Keratinocyte (primary cell): ENCODE data around the gene HEATR3. TPM values are rescaled to one million over a fixed set of nuclear protein-coding genes. Genes with fewer than 3 reads are reported as not detected.

ENCODE experiments used
- DNase-seq: peaks from one replicate; pipeline ENCODE4 v3.0.0-alpha.2; 2011; ENCODE audit warnings: low read depth, missing footprints, low spot score
- FAIRE-seq: peaks from 2 replicates; lab custom pipeline; 2011; peaks lifted over from hg19 to GRCh38; lab: Jason Lieb, UNC
- H2AFZ ChIP-seq: 2 replicates; pipeline ENCODE4 v1.6.0; 2012; ENCODE audit warnings: low read length, control low read depth, inconsistent platforms; ENCODE audit not compliant: control insufficient read depth
- H3K27ac ChIP-seq: 2 replicates; pipeline ENCODE4 v1.5.1; 2011; ENCODE audit warnings: low read length; ENCODE audit not compliant: control insufficient read depth, insufficient read depth
- H3K27me3 ChIP-seq: 3 replicates; pipeline ENCODE4 v1.6.0; 2011; ENCODE audit warnings: low read length; ENCODE audit not compliant: control insufficient read depth, insufficient read depth; ENCODE audit errors: extremely low read depth
- H3K36me3 ChIP-seq, 2 experiments: 2 replicates in 1 of 2; 3 replicates in 1 of 2; pipeline ENCODE4 v1.5.1; 2011; ENCODE audit warnings: low read length in 2 of 2, mild to moderate bottlenecking in 1 of 2; ENCODE audit not compliant: control insufficient read depth in 2 of 2, insufficient read depth in 2 of 2; ENCODE audit errors: extremely low read depth in 1 of 2
- H3K4me1 ChIP-seq: 3 replicates; pipeline ENCODE4 v1.5.1; 2011; ENCODE audit warnings: low read length; ENCODE audit not compliant: control insufficient read depth, insufficient read depth; ENCODE audit errors: extremely low read depth
- H3K4me2 ChIP-seq: 3 replicates; pipeline ENCODE4 v1.6.0; 2011; ENCODE audit warnings: low read depth, low read length; ENCODE audit not compliant: control insufficient read depth, insufficient read depth; ENCODE audit errors: extremely low read depth
- H3K4me3 ChIP-seq, 3 experiments: fragments of 200-600 bp in 1 of 3; sonication (generic) in 1 of 3; 2 replicates in 2 of 3; 3 replicates in 1 of 3; pipeline ENCODE4 v1.5.1; 2011 to 2016; ENCODE audit warnings: low read length in 3 of 3, mild to moderate bottlenecking in 3 of 3, control low read depth in 2 of 3, inconsistent platforms in 1 of 3, low read depth in 1 of 3, mixed read lengths in 1 of 3, mixed run types in 1 of 3, moderate library complexity in 1 of 3; ENCODE audit not compliant: control insufficient read depth in 2 of 3, insufficient read depth in 2 of 3; ENCODE audit errors: extremely low read depth in 1 of 3
- H3K79me2 ChIP-seq: 2 replicates; pipeline ENCODE4 v1.6.0; 2012; ENCODE audit warnings: low read length; ENCODE audit not compliant: control insufficient read depth, insufficient read depth
- H3K9ac ChIP-seq: 3 replicates; pipeline ENCODE4 v1.6.0; 2011; ENCODE audit warnings: low read length; ENCODE audit not compliant: control insufficient read depth, insufficient read depth; ENCODE audit errors: extremely low read depth
- H3K9me1 ChIP-seq: 3 replicates; pipeline ENCODE4 v1.6.0; 2011; ENCODE audit warnings: low read length; ENCODE audit not compliant: control insufficient read depth, insufficient read depth; ENCODE audit errors: extremely low read depth
- H3K9me3 ChIP-seq: 2 replicates; pipeline ENCODE4 v1.5.1; 2012; ENCODE audit warnings: low read depth, low read length; ENCODE audit not compliant: control insufficient read depth
- H4K20me1 ChIP-seq: 3 replicates; pipeline ENCODE4 v1.6.0; 2011; ENCODE audit warnings: low read length; ENCODE audit not compliant: control insufficient read depth, insufficient read depth; ENCODE audit errors: extremely low read depth
- CTCF ChIP-seq, 3 experiments: IDR thresholded peaks in 1 of 3; conservative IDR thresholded peaks in 1 of 3; optimal IDR thresholded peaks in 1 of 3; 2 replicates in 2 of 3; 3 replicates in 1 of 3; pipeline versions ENCODE3 to v1.5.1; 2011; ENCODE audit warnings: low read length in 3 of 3, mild to moderate bottlenecking in 3 of 3, moderate library complexity in 2 of 3, control low read depth in 1 of 3, inconsistent platforms in 1 of 3; ENCODE audit not compliant: insufficient read depth in 2 of 3; ENCODE audit errors: extremely low read depth in 1 of 3
- EZH2 ChIP-seq: IDR thresholded peaks from one replicate; pipeline ENCODE4 v1.6.1; 2012; ENCODE audit warnings: inconsistent platforms, mild to moderate bottlenecking, low read length, moderate library complexity
- dilution Hi-C: fragments of 300-500 bp; cut with MboI; formaldehyde crosslinking; loops from one replicate; pipeline ENCODE4 v1.7.0; 2020; ENCODE audit warnings: low sequenced_read_pairs; ENCODE audit not compliant: extremely low pct_ligation_motif_present
- polyA plus RNA-seq, 5 experiments: library from polyadenylated mRNA; depleted of rRNA in 3 of 5; stranded (reverse) in 3 of 5; stranded (forward) in 1 of 5; unstranded in 1 of 5; fragments of >200 nt; gene quantifications; 1 replicate in 1 of 5; 2 replicates in 3 of 5; 3 replicates in 1 of 5; pipeline versions ENCODE4 v1.2.1 to v1.2.3, GENCODE V29; 2011 to 2012; ENCODE audit warnings: missing spikeins in 2 of 5, low read depth in 1 of 5, low replicate concordance in 1 of 5

Gene HEATR3
- polyA plus RNA-seq, 1 donor (not counting 4 experiments of a cell fraction or from before 2014, with no cell fraction given), result 27.2 TPM

GRCh38 chr16:50092891-50093290, 27.1 kb downstream of the HEATR3 start:
- dilution Hi-C loops, result no loop called here
- H3K9me1 ChIP-seq, result no peaks in the 10 kb centered on the region
- H3K9me3 ChIP-seq, result no peaks in the 10 kb centered on the region
- no peak overlapping the region for H3K4me3 ChIP-seq
- FAIRE-seq (no peak), DNase-seq (no peak)
- TF ChIP-seq CTCF (optimal IDR thresholded peaks at IDR 0.05 in 1 of 3, IDR thresholded peaks at IDR 0.05 in 1 of 3, conservative IDR thresholded peaks at IDR 0.05 in 1 of 3; ENCODE audit: extremely low read depth in 1 of 3, insufficient read depth in 2 of 3, low read length in 3 of 3) (no peak), EZH2 (no peak)
- H3K4me2 ChIP-seq, result no peak overlapping the region
- H3K4me1 ChIP-seq, result peaks cover 7% of the 10 kb centered on the region
- H4K20me1 ChIP-seq, result no peaks in the 10 kb centered on the region
- no peaks in the 10 kb centered on the region for H3K79me2 ChIP-seq
- H3K27me3 ChIP-seq, result no peaks in the 10 kb centered on the region
- no peak overlapping the region for H3K9ac ChIP-seq
- no peak overlapping the region for H3K27ac ChIP-seq
- peaks cover 7% of the 10 kb centered on the region in 2 experiments for H3K36me3 ChIP-seq
- no peak overlapping the region for H2AFZ ChIP-seq

- DNase-seq, result no peak
Measured at GRCh38 chr16:50093607-50094539, 28.1 kb downstream of the HEATR3 start.

More at GRCh38 chr16:50093607-50094539, 28.1 kb downstream of the HEATR3 start:
- Histone ChIP-seq H3K36me3 (peaks cover 7% of the 10 kb centered on the region in 2 experiments), H3K27ac (no peak overlapping the region), H3K4me3 (no peak overlapping the region), H3K9me3 (no peaks in the 10 kb centered on the region), H2AFZ (no peak overlapping the region), H4K20me1 (no peaks in the 10 kb centered on the region), H3K9me1 (no peaks in the 10 kb centered on the region), H3K4me2 (no peak overlapping the region), H3K79me2 (no peaks in the 10 kb centered on the region), H3K4me1 (peaks cover 2% of the 10 kb centered on the region), H3K27me3 (no peaks in the 10 kb centered on the region), H3K9ac (no peak overlapping the region)
- no peak for FAIRE-seq
- dilution Hi-C loops, result no loop called here
- TF ChIP-seq EZH2 (no peak), CTCF (optimal IDR thresholded peaks at IDR 0.05 in 1 of 3, IDR thresholded peaks at IDR 0.05 in 1 of 3, conservative IDR thresholded peaks at IDR 0.05 in 1 of 3; ENCODE audit: extremely low read depth in 1 of 3, insufficient read depth in 2 of 3, low read length in 3 of 3) (no peak)
